Islet precursor cell (in vitro differentiated cells): ENCODE data around the gene FYB1.

Source experiments
- DNase-seq: peaks from one replicate; pipeline ENCODE4 v3.0.0-alpha.2; 2018

The FYB1 gene

GRCh38 chr5:39076757-39077728 is 142.3 kb downstream of the FYB1 start:
- no peak for DNase-seq

- DNase-seq: no peak
These were observed 143.1 kb downstream of the FYB1 start for GRCh38 chr5:39076101-39076756.

- peak; percentile 93 for DNase-seq
These were observed 145.1 kb downstream of the FYB1 start, which contains the start of gene RICTOR for GRCh38 chr5:39074017-39074814. Gene RICTOR (minus strand): TSS chr5:39074399. CDS start chr5:39074377, 22 bp downstream.

GRCh38 chr5:39073767-39074016 is 145.7 kb downstream of the FYB1 start:
- DNase-seq: peak; percentile 74

- DNase-seq: peak; percentile 75
These were observed 146.2 kb downstream of the FYB1 start for GRCh38 chr5:39072925-39073766.

GRCh38 chr5:39068099-39068498 is 151.3 kb downstream of the FYB1 start:
- no peak for DNase-seq

GRCh38 chr5:39064450-39064849 is 154.9 kb downstream of the FYB1 start:
- DNase-seq: no peak

GRCh38 chr5:39063037-39063436 is 156.3 kb downstream of the FYB1 start:
- DNase-seq: no peak

GRCh38 chr5:39062530-39062929 is 156.8 kb downstream of the FYB1 start:
- no peak for DNase-seq

- DNase-seq: no peak
These were observed 157.3 kb downstream of the FYB1 start for GRCh38 chr5:39062104-39062503.

GRCh38 chr5:39059064-39059463 is 160.3 kb downstream of the FYB1 start:
- DNase-seq: no peak

GRCh38 chr5:39058178-39058921 is 161.0 kb downstream of the FYB1 start:
- no peak for DNase-seq

GRCh38 chr5:39057734-39058133 is 161.6 kb downstream of the FYB1 start:
- DNase-seq: no peak

- DNase-seq: no peak
These were observed 163.5 kb downstream of the FYB1 start for GRCh38 chr5:39055768-39056398.
